NCI-H2171 (cell line): ENCODE data around the gene SCN1B.
A peak's percentile ranks its signal among the peaks of the same experiment; 100 is the strongest.
"Not testable (repeated sequence)": the region's sequence is repeated elsewhere in the genome, so short reads cannot be mapped to it uniquely, and the experiment has no call there.

Experiments used
- DNase-seq: peaks from one replicate; lab custom pipeline; 2025; lab: John Stamatoyannopoulos, UW

SCN1B gene

GRCh38 chr19:35037716-35038622 lies 7.7 kb downstream of the SCN1B start:
- peak; percentile 39 for DNase-seq

- peak; percentile 43 for DNase-seq
These were observed 8.6 kb downstream of the SCN1B start for GRCh38 chr19:35038623-35039512.

GRCh38 chr19:35039881-35040825 lies 9.9 kb downstream of the SCN1B start:
- DNase-seq: no peak

GRCh38 chr19:35040826-35041547 lies 10.7 kb downstream of the SCN1B start:
- DNase-seq: no peak

- DNase-seq: no peak
These were observed 11.3 kb downstream of the SCN1B start, which contains the start of gene HPN for GRCh38 chr19:35041548-35042055. HPN (plus strand) TSS chr19:35041721; CDS start chr19:35042507, 786 bp downstream.

GRCh38 chr19:35042056-35042730 lies 11.9 kb downstream of the SCN1B start:
- no peak for DNase-seq

- DNase-seq: no peak
These were observed 12.8 kb downstream of the SCN1B start for GRCh38 chr19:35042954-35043604.

GRCh38 chr19:35043906-35044305 lies 13.6 kb downstream of the SCN1B start:
- no peak for DNase-seq

- no peak for DNase-seq
These were observed 14.2 kb downstream of the SCN1B start for GRCh38 chr19:35044317-35045117.

DNA sequence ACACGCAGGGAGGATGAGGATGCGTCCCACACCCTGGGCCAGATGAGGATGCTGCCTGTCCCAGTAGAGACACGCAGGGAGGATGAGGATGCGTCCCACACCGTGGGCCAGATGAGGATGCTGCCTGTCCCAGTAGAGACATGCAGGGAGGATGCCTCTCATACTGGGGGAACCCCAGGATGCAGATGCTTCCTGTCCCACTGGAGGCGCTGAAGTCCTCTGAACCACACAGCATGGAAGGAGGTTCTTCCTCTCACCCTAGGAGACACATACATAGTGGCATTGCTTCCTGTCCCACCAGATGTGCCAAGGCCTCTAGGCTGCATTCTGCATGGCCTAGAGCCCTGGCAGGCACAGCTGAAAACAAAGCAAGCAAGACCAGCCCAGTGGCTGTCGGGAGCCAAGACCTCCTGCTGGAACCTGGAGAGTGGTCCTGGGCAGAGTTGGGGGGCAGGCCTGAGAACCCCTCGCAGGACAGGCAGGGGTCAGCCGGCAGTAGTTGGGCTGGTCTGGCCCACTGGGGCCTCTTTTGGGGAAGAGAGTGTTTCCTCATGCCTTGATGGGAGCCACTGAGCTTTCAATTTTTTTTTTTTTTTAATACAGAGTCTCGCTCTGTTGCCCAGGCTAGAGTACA lies 15.5 kb downstream of the SCN1B start:
- DNase-seq: no peak

GRCh38 chr19:35046461-35046860 lies 16.2 kb downstream of the SCN1B start:
- DNase-seq: no peak

GRCh38 chr19:35048911-35049411 lies 18.7 kb downstream of the SCN1B start:
- peak; percentile 40 for DNase-seq

DNA sequence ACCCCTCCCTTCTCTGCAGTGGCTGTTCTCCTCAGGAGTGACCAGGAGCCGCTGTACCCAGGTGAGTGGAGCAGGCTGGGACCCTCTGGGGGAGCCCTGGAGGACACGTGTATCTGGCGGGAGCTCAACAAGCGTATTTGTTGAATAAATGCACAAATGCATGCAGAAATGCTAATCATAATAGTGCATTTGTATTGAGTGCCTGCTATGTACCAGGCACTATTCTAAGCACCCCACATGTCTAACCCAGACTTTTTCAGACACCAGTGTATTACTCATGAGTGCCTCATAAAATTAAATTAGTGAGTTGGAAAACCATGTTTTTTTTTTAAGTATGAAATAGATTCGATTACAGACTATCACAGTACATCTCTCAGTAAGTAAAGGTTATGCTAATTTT lies 19.2 kb downstream of the SCN1B start:
- no peak for DNase-seq

DNA sequence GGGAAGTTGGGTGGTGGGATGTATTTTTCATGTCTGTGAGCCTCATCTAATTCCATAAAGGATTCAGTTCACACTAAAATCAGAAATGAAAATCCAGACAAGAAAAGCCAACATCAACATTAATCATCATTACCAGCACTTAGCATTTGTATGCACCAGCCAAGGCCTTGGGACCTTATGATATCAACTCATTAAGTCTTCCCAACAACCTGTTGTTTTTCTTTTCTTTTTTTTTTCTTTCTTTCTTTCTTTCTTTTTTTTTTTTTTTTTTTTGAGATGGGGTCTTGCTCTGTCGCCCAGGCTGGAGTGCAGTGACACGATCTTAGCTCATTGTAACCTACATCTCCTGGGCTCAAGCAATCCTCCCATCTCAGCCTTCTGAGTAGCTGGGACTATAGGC lies 20.4 kb downstream of the SCN1B start:
- DNase-seq: not testable (repeated sequence)

DNA sequence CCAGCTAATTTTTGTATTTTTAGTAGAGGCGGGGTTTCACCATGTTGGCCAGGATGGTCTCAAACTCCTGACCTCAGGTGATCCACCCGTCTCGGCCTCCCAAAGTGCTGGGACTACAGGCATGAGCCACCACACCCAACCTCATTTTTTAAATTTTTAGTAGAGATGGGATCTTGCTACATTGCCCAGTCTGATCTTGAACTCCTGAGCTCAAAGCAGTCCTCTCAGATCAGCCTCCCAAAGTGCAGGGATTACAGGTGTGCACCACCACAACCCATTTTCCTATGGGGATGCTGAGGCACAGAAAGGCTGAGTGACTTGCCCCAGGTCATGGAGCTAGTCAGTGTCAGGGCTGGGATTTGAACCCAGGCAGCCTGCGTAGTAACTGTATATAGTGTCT lies 21.0 kb downstream of the SCN1B start:
- DNase-seq: not testable (repeated sequence)

GRCh38 chr19:35051796-35052195 lies 21.5 kb downstream of the SCN1B start:
- no peak for DNase-seq

- DNase-seq: no peak
These were observed 22.4 kb downstream of the SCN1B start for GRCh38 chr19:35052599-35053190.
